HG02610 (cell line): ENCODE results near the gene DBNL.

Source experiments
- ATAC-seq: cut with Tn5 transposase; IDR thresholded peaks from one replicate; pipeline ENCODE4 v1.9.1; 2021; ENCODE audit warnings: mild to moderate bottlenecking, moderate library complexity; ENCODE audit not compliant: unreplicated experiment

Gene DBNL

DNA sequence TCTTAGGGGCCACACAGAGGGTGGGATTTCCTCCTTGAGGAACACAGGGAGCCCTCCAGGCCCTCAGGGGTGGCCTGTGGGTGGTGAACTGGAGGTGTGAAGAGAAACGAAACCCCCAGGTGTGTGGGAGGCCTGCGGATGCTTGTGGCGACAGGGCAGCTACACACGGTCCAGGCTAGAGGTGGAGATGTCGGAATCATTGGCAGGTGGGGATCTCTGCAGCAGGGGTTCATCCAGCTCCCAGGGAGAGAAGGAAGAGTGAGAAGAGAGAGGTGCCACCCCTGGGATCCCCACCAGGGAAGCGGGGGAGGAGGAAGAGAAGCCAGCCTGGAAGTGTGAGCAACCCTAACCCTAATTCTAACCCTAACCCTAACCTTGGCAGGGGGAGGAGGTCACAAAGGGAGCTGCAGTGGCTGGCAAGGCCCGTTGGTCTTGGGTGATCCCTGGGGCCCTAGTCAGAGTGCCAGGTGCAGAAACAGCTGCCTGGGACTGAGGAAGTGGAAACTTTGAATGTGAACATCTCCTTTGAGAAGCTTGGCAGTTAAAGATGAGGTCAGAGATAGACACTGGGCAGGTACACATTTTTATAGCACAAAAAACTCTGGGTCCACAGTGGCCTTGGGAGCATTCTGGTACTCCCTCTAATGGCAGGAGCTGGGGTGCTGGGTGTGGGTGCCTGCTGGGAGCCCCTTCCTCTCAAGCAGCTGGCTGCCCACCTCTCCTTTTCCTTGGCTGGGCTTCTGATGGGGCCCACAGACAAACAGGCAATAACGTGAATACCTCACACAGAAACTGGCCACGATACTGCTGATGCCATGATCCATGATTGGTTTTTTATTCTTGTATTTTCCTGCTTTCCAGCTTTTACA, 52.8 kb downstream of the DBNL start:
- peak; percentile 56 for ATAC-seq

DNA sequence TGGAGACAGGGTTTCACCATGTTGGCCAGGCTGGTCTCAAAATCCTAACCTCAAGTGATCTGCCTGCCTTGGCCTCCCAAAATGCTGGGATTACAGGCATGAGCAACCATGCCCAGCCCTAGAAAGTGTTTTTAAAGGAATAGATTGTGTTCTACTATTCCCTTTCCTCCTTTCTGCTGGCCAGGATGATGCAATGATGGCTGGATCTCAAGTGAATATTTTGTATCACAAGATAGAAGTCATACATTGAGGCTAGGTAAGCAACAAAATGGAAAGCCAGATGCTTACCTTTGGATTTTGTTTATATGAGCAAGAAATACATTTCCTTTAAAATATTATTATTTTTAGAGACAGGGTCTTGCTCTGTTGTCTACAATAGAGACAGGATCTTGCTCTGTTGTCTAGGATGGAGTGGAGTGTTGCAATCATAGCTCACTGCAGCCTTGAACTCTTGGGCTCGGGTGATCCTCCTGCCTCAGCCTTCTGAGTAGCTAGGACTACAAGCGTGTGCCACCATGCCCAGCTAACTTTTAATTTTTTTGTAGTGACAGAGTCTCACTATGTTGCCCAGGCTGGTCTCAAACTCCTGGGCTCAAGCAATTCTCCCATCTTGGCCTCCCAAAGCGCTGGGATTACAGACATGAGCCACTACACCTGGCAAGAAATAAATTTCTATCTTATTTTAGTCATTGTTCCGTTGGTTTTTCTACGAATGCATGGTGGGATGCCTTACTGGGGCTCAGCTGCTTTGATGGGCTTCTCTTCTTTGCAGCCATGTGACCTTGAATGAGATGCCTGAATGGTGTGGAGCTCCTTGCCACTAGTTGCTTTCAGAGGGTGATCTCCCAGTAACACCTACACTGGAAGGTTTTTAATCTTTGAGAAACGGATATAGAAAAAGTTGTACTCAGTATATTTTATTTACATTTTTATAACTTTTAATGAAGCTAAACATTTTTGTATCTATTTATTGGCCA, 53.9 kb downstream of the DBNL start:
- no peak for ATAC-seq

DNA sequence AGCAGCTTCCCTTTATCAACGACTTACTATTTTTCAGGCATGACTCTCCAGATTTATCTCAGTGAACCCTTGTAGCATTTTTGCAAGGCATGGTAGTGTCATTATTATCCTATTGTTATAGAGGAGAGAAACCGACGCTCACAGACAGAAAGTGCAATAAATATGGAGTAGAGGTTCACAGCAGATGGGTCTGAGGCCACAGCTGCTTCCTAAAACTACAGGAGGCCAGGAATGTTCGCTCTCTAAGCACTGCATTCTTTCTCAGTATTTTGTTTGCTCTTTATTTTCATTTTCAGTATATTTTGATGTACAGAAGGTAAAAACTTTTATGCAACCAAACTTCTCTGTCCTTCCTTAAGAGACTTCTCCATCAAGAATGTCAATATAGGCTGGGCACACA, 55.2 kb downstream of the DBNL start:
- no peak for ATAC-seq

DNA sequence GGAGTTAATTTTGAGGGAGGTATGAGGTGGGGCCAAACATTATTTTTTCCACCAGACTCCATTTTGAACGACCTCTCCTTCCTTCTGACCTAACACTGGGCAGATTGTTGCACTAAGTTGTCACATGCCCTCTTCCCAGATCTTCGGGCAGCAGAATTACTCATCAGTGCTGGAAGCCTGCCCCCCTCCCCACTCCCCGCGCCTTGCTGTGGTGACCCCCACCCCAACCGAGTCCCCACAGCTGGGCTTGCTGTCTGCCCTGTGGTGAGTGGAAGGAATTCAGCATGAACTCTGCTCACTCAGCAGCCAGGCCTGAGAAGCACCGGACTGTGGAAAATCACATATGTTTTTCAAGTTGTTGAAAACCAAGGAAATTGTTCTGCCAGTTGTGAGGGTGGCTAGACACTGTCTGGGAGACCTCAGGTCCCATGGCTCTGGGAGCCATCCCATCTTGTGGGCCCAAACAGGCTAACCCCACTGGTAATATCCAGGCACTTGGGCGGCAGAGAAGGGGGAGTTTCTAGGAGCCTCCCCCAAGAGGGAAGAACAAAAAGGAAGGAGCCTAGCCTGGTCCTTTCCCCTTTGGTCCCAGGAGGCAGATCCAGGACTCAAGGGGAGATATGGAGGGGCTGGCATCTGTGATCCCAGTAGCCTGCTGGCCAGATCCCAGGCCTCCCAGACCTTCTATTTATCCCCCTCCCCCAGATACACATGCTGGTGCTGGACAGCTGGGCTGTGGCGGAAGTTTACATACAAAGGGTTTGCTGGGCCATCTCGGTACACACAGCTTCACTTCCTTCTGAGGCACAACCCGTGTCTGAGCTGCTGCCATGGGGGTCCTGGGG, 56.2 kb downstream of the DBNL start:
- no peak for ATAC-seq

DNA sequence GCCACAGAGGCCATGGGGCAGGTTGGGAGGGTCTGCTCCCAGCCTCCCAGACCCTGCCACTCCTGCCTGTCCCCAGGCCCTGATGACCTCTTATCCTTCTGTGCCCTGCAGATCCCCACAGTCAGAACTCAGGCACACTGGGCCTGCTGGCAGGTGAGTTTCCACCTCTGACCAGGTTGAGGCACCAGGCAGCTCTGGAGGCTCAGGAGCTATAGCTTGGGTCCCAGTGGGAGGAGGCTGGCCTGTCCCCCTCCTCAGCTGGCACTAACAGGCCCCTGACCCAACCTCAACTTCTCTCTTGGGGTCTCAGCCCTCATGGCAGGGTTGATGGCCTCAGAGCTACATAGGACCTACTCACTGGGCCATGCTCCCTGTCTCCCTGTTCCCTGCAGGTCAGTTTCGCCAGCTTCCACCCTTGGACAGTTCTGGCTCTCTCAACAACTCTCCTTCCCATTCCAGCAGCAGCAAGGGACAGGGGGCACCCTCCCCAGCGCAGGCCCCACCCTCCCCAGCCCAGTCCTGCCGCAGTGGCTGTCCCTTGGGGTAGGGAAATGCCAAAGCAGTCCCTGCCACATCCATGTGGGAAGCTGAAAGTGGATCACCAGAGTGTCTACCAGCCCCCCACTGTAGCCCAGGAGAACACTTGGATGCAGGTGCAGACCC, 56.9 kb downstream of the DBNL start:
- ATAC-seq = no peak

DNA sequence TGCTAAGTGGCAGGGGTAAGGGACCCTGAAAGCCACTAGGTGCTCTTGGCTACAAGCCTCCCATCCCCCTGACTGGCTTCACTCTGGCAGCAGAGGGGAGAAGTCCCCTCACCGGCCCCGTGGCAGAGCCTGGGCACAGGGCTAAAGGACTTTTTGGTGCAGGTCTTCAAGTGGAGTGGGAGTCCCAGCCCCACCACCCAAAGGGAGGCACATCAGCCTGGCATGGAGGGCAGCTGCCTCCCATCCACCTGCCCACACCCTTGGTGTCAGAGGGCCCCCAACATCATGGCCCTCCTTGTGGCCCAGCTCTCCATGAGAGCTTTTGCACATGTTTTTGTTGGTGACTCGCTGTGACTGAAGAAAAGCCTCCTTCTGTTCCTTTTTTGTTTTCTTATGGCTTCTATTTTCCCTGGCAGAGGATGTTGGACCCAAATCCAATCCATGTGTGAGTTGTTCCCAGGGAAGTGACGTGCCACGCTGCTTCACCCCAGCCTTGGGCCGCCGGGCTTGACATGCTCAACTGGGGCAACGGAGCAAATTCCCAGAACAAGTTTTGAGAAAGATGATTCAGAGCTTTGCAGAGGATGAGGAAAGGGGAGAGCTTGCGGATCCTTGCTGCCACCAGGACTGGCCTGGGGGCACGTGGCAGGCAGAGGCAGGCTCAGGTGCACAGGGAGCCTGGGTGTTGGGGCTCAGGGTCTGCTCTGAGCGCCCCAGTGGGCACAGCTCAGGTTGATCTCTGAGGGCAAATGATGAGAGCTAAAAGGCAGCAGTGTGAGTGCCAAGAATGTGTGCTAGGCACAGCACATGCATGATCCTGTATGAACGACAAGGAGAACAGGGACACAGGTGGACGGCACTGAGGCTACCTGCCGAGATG, 57.7 kb downstream of the DBNL start:
- ATAC-seq = no peak

DNA sequence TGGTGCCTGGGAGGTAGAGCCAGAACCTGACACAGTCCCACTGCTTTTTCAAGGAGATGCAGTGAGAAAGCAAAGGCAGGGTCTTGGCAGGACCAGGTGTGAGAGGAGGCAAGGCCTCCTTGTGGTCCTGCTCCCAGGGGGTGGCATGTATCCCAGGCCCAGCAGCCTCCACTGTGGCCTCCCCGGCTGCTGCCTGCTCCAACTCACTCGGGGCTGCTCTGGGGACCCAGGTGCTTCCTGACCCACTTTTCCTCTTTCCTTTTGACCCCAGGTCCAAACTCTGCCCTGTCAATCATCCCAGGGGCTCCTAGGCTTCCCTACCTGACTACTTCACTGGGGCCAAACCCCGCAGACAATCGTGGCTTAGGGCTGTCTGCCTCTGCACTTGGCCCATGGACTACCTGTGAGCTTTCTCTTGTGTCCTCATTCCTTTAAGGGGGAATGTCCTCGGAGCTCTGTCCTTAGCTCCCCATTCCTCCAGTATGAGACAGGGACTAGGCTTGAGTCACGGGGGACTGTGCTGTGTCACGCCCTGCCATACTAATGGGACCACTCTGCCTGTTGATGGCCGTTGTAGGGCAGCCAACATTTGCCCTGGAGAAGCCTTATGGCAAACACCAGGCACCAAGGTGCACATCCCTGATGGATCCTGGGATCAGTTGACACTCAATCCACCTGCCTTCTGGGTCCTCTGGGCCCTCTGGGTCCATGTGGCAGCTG, 58.5 kb downstream of the DBNL start:
- no peak for ATAC-seq

DNA sequence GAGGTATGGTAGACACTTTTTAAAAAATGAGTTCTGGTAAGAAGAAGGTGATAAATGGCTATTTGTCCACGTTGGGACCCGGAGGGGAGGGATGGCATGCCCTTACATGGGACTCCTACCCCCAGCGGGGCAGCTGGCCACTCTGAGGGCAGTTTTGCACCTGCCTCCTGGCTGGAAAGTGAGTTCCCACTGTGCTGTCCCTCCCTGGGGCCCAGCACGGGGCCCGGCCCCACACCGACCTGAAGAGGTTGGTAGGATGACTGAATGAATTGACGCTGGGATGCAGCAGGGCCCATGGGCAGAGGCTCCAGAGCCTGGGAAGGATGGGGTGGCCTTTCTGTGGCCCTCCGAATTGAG, 59.0 kb downstream of the DBNL start:
- no peak for ATAC-seq

DNA sequence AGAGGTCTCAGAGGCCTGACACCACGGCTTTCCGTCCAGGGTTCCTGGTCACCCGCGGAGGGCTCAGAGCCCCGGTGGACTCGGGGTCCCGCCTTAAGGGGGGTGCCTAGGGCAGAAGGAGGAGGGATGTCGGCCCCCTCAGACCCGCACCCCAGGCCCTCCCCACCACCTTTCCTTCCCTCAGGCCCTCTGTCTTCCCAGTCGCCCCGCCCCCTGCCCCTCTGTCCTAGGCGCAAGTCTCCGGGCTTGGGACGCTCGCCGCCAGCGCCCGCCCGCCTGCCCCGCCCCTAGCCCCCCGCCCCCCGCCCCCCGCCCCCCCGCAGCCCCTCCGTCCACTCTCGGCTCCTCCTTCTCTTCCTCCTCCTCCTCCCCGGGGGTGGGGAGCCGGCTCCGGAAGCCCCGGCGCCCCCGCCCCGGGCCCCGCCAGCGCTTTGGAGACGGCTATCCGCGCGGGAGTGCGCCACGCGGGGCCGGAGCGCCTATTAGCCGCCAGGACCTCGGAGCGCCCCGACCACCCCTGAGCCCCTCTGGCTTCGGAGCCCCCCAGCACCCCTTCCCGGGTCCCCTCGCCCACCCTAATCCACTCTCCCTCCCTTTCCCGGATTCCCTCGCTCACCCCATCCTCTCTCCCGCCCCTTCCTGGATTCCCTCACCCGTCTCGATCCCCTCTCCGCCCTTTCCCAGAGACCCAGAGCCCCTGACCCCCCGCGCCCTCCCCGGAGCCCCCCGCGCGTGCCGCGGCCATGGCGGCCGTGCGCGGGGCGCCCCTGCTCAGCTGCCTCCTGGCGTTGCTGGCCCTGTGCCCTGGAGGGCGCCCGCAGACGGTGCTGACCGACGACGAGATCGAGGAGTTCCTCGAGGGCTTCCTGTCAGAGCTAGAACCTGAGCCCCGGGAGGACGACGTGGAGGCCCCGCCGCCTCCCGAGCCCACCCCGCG, 59.7 kb downstream of the DBNL start, which contains the start of gene AEBP1:
AEBP1 (plus strand) TSS at position 423 of the 937 bp plus-strand sequence; CDS start at position 744, 321 bp downstream.
- no peak for ATAC-seq

DNA sequence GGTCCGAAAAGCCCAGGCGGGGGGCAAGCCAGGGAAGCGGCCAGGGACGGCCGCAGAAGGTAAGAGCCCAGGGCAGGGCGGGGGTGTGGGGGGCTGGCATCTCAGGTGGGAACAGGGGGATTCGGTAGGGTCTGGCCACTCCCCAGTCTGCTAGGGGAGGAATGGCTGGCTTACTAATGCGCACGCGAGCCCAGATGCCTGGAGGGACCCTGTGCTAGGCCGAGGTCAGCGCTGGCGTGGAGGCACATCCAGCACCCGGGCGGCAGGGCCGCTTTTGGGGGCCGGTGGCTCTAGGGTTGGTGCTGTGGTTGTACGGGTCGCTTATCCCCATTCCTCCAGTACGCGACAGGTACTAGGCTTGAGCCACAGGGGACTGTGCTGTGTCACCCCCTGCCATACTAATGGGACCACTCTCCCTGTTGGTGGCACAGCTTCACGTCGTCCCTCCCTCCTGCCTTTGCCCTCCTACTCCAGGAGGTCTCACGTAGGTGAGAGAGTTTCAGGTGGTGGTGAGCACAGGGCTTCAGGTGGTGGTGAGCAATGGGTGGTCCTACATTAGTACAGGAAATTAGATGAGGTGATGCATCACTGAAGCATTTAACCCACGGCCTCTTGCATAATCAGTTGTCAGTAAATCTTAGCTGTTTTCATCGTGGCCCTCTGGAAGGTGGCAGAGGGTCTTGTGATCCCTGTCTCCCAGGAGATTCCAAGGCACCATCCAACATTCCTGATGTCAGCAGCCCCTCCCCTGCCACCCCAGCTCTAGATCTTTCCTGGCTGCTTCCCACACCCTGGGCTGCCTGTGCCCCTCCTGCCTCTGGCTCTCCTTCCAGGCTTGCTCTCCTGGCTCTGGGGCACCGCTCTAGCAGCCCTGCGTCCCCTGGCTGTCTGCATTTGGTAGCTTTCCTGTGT, 60.6 kb downstream of the DBNL start:
- no peak for ATAC-seq

DNA sequence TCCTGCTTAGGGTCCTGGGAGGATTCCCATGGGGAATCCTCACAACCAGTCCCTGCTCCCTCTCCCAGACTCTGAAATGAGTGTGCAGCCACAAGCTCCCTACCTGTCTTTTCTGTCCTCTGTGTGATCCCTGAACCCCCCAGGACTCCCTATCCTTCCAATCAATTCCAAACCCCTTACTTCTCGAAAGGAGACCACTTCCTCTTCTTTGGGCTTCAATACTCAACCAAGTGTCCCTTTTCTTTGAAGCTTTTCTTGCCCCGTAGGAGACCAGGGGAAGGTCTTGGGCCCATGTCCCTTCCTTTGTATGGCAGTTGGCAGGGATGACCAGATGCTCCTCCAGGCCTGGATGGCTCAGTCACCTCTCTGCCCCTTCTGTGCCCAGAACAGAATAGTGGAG, 61.3 kb downstream of the DBNL start:
- no peak for ATAC-seq

DNA sequence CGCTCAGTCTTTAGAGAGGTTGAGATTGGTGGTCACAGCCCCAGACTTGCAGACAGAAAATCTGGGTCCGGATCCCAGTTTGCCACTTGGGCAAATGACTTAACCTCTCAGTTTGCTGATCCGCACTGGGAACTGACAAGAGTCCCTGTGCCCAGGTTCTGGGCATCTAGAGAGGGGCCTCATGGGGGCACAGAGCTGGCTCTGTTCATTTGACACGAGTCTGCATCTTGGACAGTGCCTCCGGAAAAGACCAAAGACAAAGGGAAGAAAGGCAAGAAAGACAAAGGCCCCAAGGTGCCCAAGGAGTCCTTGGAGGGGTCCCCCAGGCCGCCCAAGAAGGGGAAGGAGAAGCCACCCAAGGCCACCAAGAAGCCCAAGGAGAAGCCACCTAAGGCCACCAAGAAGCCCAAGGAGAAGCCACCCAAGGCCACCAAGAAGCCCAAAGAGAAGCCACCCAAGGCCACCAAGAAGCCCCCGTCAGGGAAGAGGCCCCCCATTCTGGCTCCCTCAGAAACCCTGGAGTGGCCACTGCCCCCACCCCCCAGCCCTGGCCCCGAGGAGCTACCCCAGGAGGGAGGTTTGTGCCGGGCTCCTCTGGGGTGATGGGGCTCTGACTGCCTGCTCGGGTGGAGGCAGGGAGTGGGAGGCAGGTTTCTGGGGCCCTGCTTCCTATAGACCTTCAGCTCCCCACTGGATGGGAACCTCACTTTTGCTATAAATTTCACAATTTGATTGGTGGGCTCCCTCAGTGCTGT, 62.0 kb downstream of the DBNL start:
- ATAC-seq = no peak

DNA sequence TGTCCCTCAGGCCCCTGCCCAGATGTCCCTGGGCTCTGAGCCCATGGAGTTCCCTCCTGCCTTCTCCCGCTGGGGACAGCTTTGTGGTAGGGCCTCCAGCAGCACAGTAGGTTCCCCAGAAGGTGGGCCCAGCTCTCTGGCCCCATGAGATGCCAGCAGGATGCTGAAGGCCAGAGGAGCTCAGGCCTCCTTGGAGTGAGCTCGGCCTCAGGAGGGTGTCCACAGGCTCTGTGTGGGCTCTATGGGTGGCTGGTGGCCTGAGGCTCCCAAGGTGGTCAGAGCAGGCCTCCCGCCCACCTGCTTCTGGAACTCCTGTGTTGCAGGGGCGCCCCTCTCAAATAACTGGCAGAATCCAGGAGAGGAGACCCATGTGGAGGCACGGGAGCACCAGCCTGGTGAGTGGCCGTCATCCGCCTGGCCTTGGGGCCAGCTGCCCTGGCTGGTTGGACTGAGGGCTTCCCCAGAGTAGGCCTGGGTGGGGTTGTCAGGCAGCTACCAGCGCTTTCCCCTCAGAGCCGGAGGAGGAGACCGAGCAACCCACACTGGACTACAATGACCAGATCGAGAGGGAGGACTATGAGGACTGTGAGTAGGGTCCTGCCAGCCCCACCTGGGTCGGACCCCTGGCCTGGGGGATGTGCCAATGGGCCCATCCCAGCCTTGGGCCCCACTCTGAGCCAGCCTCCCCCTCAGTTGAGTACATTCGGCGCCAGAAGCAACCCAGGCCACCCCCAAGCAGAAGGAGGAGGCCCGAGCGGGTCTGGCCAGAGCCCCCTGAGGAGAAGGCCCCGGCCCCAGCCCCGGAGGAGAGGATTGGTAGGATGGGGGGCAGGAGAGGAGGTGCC, 62.8 kb downstream of the DBNL start:
- ATAC-seq = no peak

DNA sequence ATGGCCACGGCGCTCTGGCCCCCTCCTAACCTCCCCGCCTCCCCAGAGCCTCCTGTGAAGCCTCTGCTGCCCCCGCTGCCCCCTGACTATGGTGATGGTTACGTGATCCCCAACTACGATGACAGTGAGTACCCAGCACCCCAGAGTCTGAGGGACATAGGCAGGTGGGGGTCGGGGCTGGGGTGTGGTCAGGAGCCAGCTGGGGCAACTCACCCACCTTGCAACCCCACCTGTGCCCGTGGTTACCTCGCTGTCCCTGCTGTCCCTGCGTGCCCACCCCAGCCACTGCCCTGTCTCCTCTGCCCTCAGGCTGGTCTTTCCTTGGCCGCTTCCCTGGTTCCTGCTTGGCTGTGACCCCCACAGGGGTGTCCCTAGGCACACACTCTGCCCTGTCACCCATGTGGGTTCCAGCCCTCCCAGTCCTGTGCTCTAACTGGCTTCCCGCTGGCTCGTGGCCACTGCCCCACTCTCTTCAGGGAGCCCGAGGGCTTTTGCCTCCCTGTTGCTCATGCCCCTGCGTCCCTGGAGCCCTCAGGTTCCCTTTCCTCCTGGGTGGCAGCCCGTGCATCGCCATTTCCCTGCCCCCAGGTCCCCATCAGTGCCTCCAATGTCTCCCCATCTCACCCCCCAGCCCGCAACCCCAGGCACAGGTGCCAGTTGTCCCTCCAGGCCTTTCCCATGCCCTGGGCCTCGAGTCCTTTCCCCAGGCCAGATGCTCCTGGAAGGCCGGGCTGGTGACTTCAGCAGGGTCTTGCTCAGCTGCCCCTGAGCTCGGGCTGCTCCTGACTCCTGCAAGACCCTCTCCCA, 63.7 kb downstream of the DBNL start:
- no peak for ATAC-seq
